Measurements from ENCODE around the gene NCDN. TPM values are rescaled to one million over a fixed set of nuclear protein-coding genes. Genes with fewer than 3 reads are reported as not detected.

Gene NCDN
- total and polyA plus RNA-seq, 2 donors (not counting 3 experiments of a cell fraction or from before 2014, with no cell fraction given) = 17.3 to 22.0 TPM

- Histone ChIP-seq H3K9me3 (replicated peaks; ENCODE audit: control insufficient read depth, insufficient read depth, low read length) (no peaks in the 10 kb centered on the region), H4K20me1 (replicated peaks; ENCODE audit: control insufficient read depth, extremely low read depth, insufficient read depth, low read length) (no peaks in the 10 kb centered on the region), H3K79me2 (ENCODE audit: control insufficient read depth, insufficient read depth, low read length) (no peaks in the 10 kb centered on the region), H3K36me3 (ENCODE audit: control insufficient read depth in 2 of 2, extremely low read depth in 1 of 2, insufficient read depth in 2 of 2, low read length in 2 of 2) (no peaks in the 10 kb centered on the region), H3K4me2 (ENCODE audit: insufficient read depth, low read length) (no peak overlapping the region), H3K4me1 (ENCODE audit: control insufficient read depth, extremely low read depth, insufficient read depth, low read length) (peaks cover 6% of the 10 kb centered on the region), H3K4me3 (replicated peaks in 1 of 3; ENCODE audit: insufficient read depth in 1 of 3, low read depth in 1 of 3, low read length in 3 of 3) (no peak overlapping the region), H3K9ac (replicated peaks; ENCODE audit: extremely low read depth, insufficient read depth, low read length) (no peak overlapping the region), H3K27me3 (ENCODE audit: control insufficient read depth in 2 of 2, insufficient read depth in 2 of 2, low read length in 2 of 2) (peaks cover 43 to 63% of the 10 kb centered on the region in 2 experiments), H3K9me1 (replicated peaks; ENCODE audit: control insufficient read depth, extremely low read depth, insufficient read depth, low read length) (no peaks in the 10 kb centered on the region), H2AFZ (ENCODE audit: low read depth, low read length) (no peak overlapping the region), H3K27ac (ENCODE audit: insufficient read depth, low read depth, low read length) (no peak overlapping the region)
- intact Hi-C loops (cut with micrococcal nuclease) (no loop called here), dilution Hi-C loops (cut with MboI; ENCODE audit: extremely low pct_ligation_motif_present, low sequenced_read_pairs) (no loop called here)
- ChIA-PET CTCF (interaction anchor here (0.7 to 4.5 kb wide), 9 partner anchors 7 to 201 kb away, joined by 3 to 67 read pairs (median 7); partner anchors contain the start of gene CLSPN), POLR2A (no interaction called here)
- TF ChIP-seq MYC (IDR thresholded peaks at IDR 0.05; ENCODE audit: low read depth, low read length) (no peak), EZH2 (IDR thresholded peaks at IDR 0.05; ENCODE audit: borderline replicate concordance, low read depth, low read length, severe bottlenecking) (no peak), POLR2A (IDR thresholded peaks at IDR 0.05; ENCODE audit: low read depth, low read length) (no peak), JUN (IDR thresholded peaks at IDR 0.05; ENCODE audit: borderline replicate concordance, insufficient read depth, insufficient read length, low read depth) (no peak), POLR2AphosphoS5 (IDR thresholded peaks at IDR 0.05; ENCODE audit: insufficient read depth, low read depth, low read length) (no peak), FOS (IDR thresholded peaks at IDR 0.05; ENCODE audit: borderline replicate concordance, insufficient read depth, low read length) (no peak), CTCF (IDR thresholded peaks at IDR 0.05; ENCODE audit: extremely low read depth in 1 of 2, insufficient read depth in 1 of 2, low read depth in 1 of 2, low read length in 2 of 2) (no peak)
- FAIRE-seq (no peak), DNase-seq (ENCODE audit: low read depth, low spot score) (no peak)
- no TSS peak for BruUV-seq (replicated peaks)
These were observed 14.7 kb downstream of the NCDN start for GRCh38 chr1:35572296-35572695.
